Measurements from ENCODE around the gene DLGAP4.

Gene DLGAP4

GRCh38 chr20:36308986-36309385, 2.8 kb downstream of the DLGAP4 start:
- DNase-seq (ENCODE audit: low spot score): no peak

GRCh38 chr20:36309643-36310042, 3.5 kb downstream of the DLGAP4 start:
- no peak for DNase-seq (ENCODE audit: low spot score)

GRCh38 chr20:36310215-36310981, 4.3 kb downstream of the DLGAP4 start:
- no peak for DNase-seq (ENCODE audit: low spot score)

- no peak for DNase-seq (ENCODE audit: low spot score)
Measured at GRCh38 chr20:36311141-36311853, 5.2 kb downstream of the DLGAP4 start.

- no peak for DNase-seq (ENCODE audit: low spot score)
Measured at GRCh38 chr20:36311854-36312723, 6.0 kb downstream of the DLGAP4 start.

GRCh38 chr20:36312724-36313441, 6.7 kb downstream of the DLGAP4 start:
- no peak for DNase-seq (ENCODE audit: low spot score)

- no peak for DNase-seq (ENCODE audit: low spot score)
Measured at GRCh38 chr20:36313476-36313875, 7.3 kb downstream of the DLGAP4 start.

GRCh38 chr20:36313926-36314325, 7.8 kb downstream of the DLGAP4 start:
- no peak for DNase-seq (ENCODE audit: low spot score)

GRCh38 chr20:36314734-36315544, 8.8 kb downstream of the DLGAP4 start:
- DNase-seq (ENCODE audit: low spot score): no peak

GRCh38 chr20:36315545-36316351, 9.6 kb downstream of the DLGAP4 start:
- no peak for DNase-seq (ENCODE audit: low spot score)

- no peak for DNase-seq (ENCODE audit: low spot score)
Measured at GRCh38 chr20:36317675-36318074, 11.5 kb downstream of the DLGAP4 start.

GRCh38 chr20:36318166-36318565, 12.0 kb downstream of the DLGAP4 start:
- DNase-seq (ENCODE audit: low spot score): no peak

- DNase-seq (ENCODE audit: low spot score): no peak
Measured at GRCh38 chr20:36319356-36320260, 13.5 kb downstream of the DLGAP4 start.

GRCh38 chr20:36320261-36320897, 14.2 kb downstream of the DLGAP4 start:
- no peak for DNase-seq (ENCODE audit: low spot score)

- no peak for DNase-seq (ENCODE audit: low spot score)
Measured at GRCh38 chr20:36320898-36321695, 15.0 kb downstream of the DLGAP4 start.

- DNase-seq (ENCODE audit: low spot score): no peak
Measured at GRCh38 chr20:36322131-36322530, 16.0 kb downstream of the DLGAP4 start.

- DNase-seq (ENCODE audit: low spot score): no peak
Measured at GRCh38 chr20:36330091-36330490, 24.0 kb downstream of the DLGAP4 start.

GRCh38 chr20:36331209-36331608, 25.1 kb downstream of the DLGAP4 start:
- no peak for DNase-seq (ENCODE audit: low spot score)

All from CD4-positive, alpha-beta T cell treated with Interleukin-6 at 100 ng/mL for 8 hours (primary cell).